Naive thymus-derived CD8-positive, alpha-beta T cell (primary cell): ENCODE measurements around the gene KTN1. TPM values are rescaled to one million over a fixed set of nuclear protein-coding genes. Genes with fewer than 3 reads are reported as not detected.

Source experiments
- ATAC-seq, 2 donors: fragments of 150-1000 bp; cut with Tn5 transposase in 1 of 2; sonication (Bioruptor Pico), chemical (Tn5 transposase) in 1 of 2; 1 replicate in 1 of 2; 2 replicates in 1 of 2; pipeline ENCODE4 v1.10.0; 2021; ENCODE audit warnings: mild to moderate bottlenecking in 2 of 2, moderate library complexity in 2 of 2
- POLR2A ChIA-PET: fragments of 350-600 bp; sonication (Branson Sonifier 250); formaldehyde crosslinking; loops from one replicate; lab custom pipeline; 2021; ENCODE audit warnings: antibody characterized with exemption; lab: Charles Lee
- DNase-seq, 10 donors: peaks; one replicate each; pipeline versions ENCODE4 v3.0.0 to v3.0.0-alpha.2; 2020 to 2022
- H3K27ac Mint-ChIP-seq, 10 donors: one replicate each; pipeline ENCODE4 v1.8.0; 2020 to 2022; ENCODE audit warnings: mild to moderate bottlenecking in 10 of 10, mixed read lengths in 10 of 10, moderate library complexity in 4 of 10, inconsistent platforms in 1 of 10
- H3K27me3 Mint-ChIP-seq, 5 donors: one replicate each; pipeline ENCODE4 v1.8.0; 2021 to 2022; ENCODE audit warnings: mixed read lengths in 5 of 5
- H3K36me3 Mint-ChIP-seq, 3 donors: one replicate each; pipeline ENCODE4 v1.8.0; 2020 to 2022; ENCODE audit warnings: mixed read lengths in 3 of 3, mild to moderate bottlenecking in 2 of 3, inconsistent platforms in 1 of 3
- H3K4me1 Mint-ChIP-seq, 4 donors: one replicate each; pipeline ENCODE4 v1.8.0; 2021 to 2022; ENCODE audit warnings: mixed read lengths in 4 of 4
- H3K4me3 Mint-ChIP-seq, 10 donors: one replicate each; pipeline ENCODE4 v1.8.0; 2020 to 2022; ENCODE audit warnings: mild to moderate bottlenecking in 10 of 10, mixed read lengths in 10 of 10, moderate library complexity in 6 of 10, inconsistent platforms in 1 of 10
- H3K9me3 Mint-ChIP-seq, 9 donors: one replicate each; pipeline ENCODE4 v1.8.0; 2020 to 2022; ENCODE audit warnings: mixed read lengths in 9 of 9, mild to moderate bottlenecking in 3 of 9, inconsistent platforms in 1 of 9, moderate library complexity in 1 of 9
- polyA plus RNA-seq, 3 donors: library from polyadenylated mRNA; unstranded; fragments of 300-500 nt; fragmentation: Illumina TruSeq; gene quantifications; one replicate each; pipeline ENCODE4 v1.2.3, GENCODE V29; 2021
- total RNA-seq, 8 experiments: library from RNA in 2 of 8; stranded (reverse) in 2 of 8; gene quantifications; one replicate each; pipeline ENCODE4 v1.2.3 and lab custom pipeline; 2021 to 2026

Gene KTN1
- total RNA-seq: 100 to 1,000 TPM; 131 to 142 TPM
- polyA plus RNA-seq: 10 to 100 TPM; 16.1 to 30.1 (median 17.0) TPM
- total RNA-seq (lab: John Stamatoyannopoulos, UW): 249 to 428 (median 405) reads per million in 6 experiments

- ATAC-seq: peak; percentile 87 to 88
- Mint-ChIP-seq H3K4me1 (peaks cover 7 to 26% (median 16%) of the 10 kb centered on the region in 4 donors), H3K9me3 (no peaks in the 10 kb centered on the region), H3K36me3 (no peaks in the 10 kb centered on the region), H3K27me3 (no peaks in the 10 kb centered on the region), H3K4me3 (peak within 1 kb of the TSS; percentile 91 to 97 (median 94)), H3K27ac (peak within 1 kb of the TSS; percentile 86 to 96 (median 94))
- DNase-seq: peak; percentile 73 to 88 (median 82)
- POLR2A ChIA-PET: interaction anchor here (0.8 to 1.3 kb wide), 3 partner anchors 45 to 1001 kb away, joined by 3 read pairs; no protein-coding TSS in a partner anchor
Observed at GRCh38 chr14:55579724-55580469, at the start of gene KTN1. KTN1 (plus strand) TSS chr14:55580207; CDS start chr14:55612049, 31,842 bp downstream.

GRCh38 chr14:55530464-55530863 is 49.5 kb upstream of the KTN1 start:
- POLR2A ChIA-PET: no interaction called here
- ATAC-seq: no peak
- Mint-ChIP-seq H3K27me3 (peaks cover 0 to 10% (median 3%) of the 10 kb centered on the region in 5 donors), H3K4me3 (no peak overlapping the region), H3K9me3 (no peaks in the 10 kb centered on the region), H3K36me3 (peaks cover 0 to 4% (median 1%) of the 10 kb centered on the region in 3 donors), H3K4me1 (no peaks in the 10 kb centered on the region), H3K27ac (no peak overlapping the region)
- DNase-seq: no peak

- Mint-ChIP-seq H3K4me3 (no peak overlapping the region), H3K9me3 (peaks cover 0 to 11% (median 7%) of the 10 kb centered on the region in 9 donors), H3K27ac (no peak overlapping the region), H3K4me1 (no peaks in the 10 kb centered on the region), H3K36me3 (peaks cover 4 to 9% (median 5%) of the 10 kb centered on the region in 3 donors), H3K27me3 (peaks cover 0 to 10% (median 3%) of the 10 kb centered on the region in 5 donors)
- POLR2A ChIA-PET: no interaction called here
- no peak for DNase-seq
- no peak for ATAC-seq
Observed at GRCh38 chr14:55532645-55533344, 47.2 kb upstream of the KTN1 start.

GRCh38 chr14:55533960-55534359 is 46.0 kb upstream of the KTN1 start:
- H3K4me3 Mint-ChIP-seq: no peak overlapping the region
- POLR2A ChIA-PET: no interaction called here
- peaks cover 0 to 11% (median 7%) of the 10 kb centered on the region in 9 donors for H3K9me3 Mint-ChIP-seq
- no peak for ATAC-seq
- no peak for DNase-seq
- H3K36me3 Mint-ChIP-seq: peaks cover 4 to 9% (median 5%) of the 10 kb centered on the region in 3 donors
- H3K4me1 Mint-ChIP-seq: no peaks in the 10 kb centered on the region
- no peak overlapping the region for H3K27ac Mint-ChIP-seq
- H3K27me3 Mint-ChIP-seq: peaks cover 0 to 10% (median 1%) of the 10 kb centered on the region in 5 donors

GRCh38 chr14:55535516-55536203 is 44.3 kb upstream of the KTN1 start:
- no peak for ATAC-seq
- Mint-ChIP-seq H3K36me3 (peaks cover 2 to 9% (median 5%) of the 10 kb centered on the region in 3 donors), H3K9me3 (peaks cover 0 to 11% (median 7%) of the 10 kb centered on the region in 9 donors), H3K27ac (no peak overlapping the region), H3K4me1 (no peaks in the 10 kb centered on the region), H3K4me3 (no peak overlapping the region), H3K27me3 (peaks cover 0 to under 1% (median 0%) of the 10 kb centered on the region in 5 donors)
- no peak for DNase-seq
- POLR2A ChIA-PET: interaction anchor here (0.7 kb wide), 1 partner anchor 18 kb away, joined by 3 read pairs; no protein-coding TSS in a partner anchor

GRCh38 chr14:55536204-55536708 is 43.8 kb upstream of the KTN1 start:
- DNase-seq (no peak), ATAC-seq (no peak)
- POLR2A ChIA-PET: interaction anchor here (0.7 kb wide), 1 partner anchor 17 kb away, joined by 3 read pairs; no protein-coding TSS in a partner anchor
- Mint-ChIP-seq H3K4me1 (no peaks in the 10 kb centered on the region), H3K27ac (no peak overlapping the region), H3K9me3 (peaks cover 0 to 11% (median 7%) of the 10 kb centered on the region in 9 donors), H3K27me3 (no peaks in the 10 kb centered on the region), H3K4me3 (no peak overlapping the region), H3K36me3 (peaks cover 2 to 9% (median 5%) of the 10 kb centered on the region in 3 donors)

GRCh38 chr14:55537782-55538181 is 42.2 kb upstream of the KTN1 start:
- ATAC-seq (no peak), DNase-seq (no peak)
- peaks cover 0 to 9% (median 5%) of the 10 kb centered on the region in 3 donors for H3K36me3 Mint-ChIP-seq
- H3K4me1 Mint-ChIP-seq: peaks cover 0 to 2% (median 0%) of the 10 kb centered on the region in 4 donors
- H3K27ac Mint-ChIP-seq: no peak overlapping the region
- no peaks in the 10 kb centered on the region for H3K27me3 Mint-ChIP-seq
- POLR2A ChIA-PET: no interaction called here
- H3K9me3 Mint-ChIP-seq: peaks cover 0 to 11% (median 7%) of the 10 kb centered on the region in 9 donors
- no peak overlapping the region for H3K4me3 Mint-ChIP-seq

GRCh38 chr14:55539975-55540374 is 40.0 kb upstream of the KTN1 start:
- Mint-ChIP-seq H3K9me3 (peaks cover 0 to 11% (median 7%) of the 10 kb centered on the region in 9 donors), H3K4me3 (no peak overlapping the region), H3K4me1 (peaks cover 0 to 2% (median 0%) of the 10 kb centered on the region in 4 donors), H3K36me3 (peaks cover 0 to 9% (median 5%) of the 10 kb centered on the region in 3 donors), H3K27ac (no peak overlapping the region), H3K27me3 (no peaks in the 10 kb centered on the region)
- DNase-seq (no peak), ATAC-seq (no peak)
- POLR2A ChIA-PET: no interaction called here

GRCh38 chr14:55540847-55541773 is 38.9 kb upstream of the KTN1 start:
- H3K36me3 Mint-ChIP-seq: peaks cover 0 to 9% (median 5%) of the 10 kb centered on the region in 3 donors
- H3K4me1 Mint-ChIP-seq: peaks cover 0 to 2% (median 0%) of the 10 kb centered on the region in 4 donors
- DNase-seq (no peak), ATAC-seq (no peak)
- H3K27ac Mint-ChIP-seq: no peak overlapping the region
- no peaks in the 10 kb centered on the region for H3K27me3 Mint-ChIP-seq
- POLR2A ChIA-PET: interaction anchor here (0.6 kb wide), 1 partner anchor 94 kb away, joined by 3 read pairs; no protein-coding TSS in a partner anchor
- H3K9me3 Mint-ChIP-seq: peaks cover 0 to 11% (median 6%) of the 10 kb centered on the region in 9 donors
- no peak overlapping the region for H3K4me3 Mint-ChIP-seq

- H3K9me3 Mint-ChIP-seq: peaks cover 0 to 5% (median 0%) of the 10 kb centered on the region in 9 donors
Observed at GRCh38 chr14:55545779-55546178, 34.2 kb upstream of the KTN1 start.

GRCh38 chr14:55546212-55546874 is 33.7 kb upstream of the KTN1 start:
- H3K36me3 Mint-ChIP-seq: peaks cover 0 to 7% (median 0%) of the 10 kb centered on the region in 3 donors
- H3K4me1 Mint-ChIP-seq: peaks cover 0 to 2% (median 0%) of the 10 kb centered on the region in 4 donors
- ATAC-seq (no peak), DNase-seq (no peak)
- peaks cover 0 to 6% (median 0%) of the 10 kb centered on the region in 9 donors for H3K9me3 Mint-ChIP-seq
- POLR2A ChIA-PET: interaction anchor here (0.7 kb wide), 1 partner anchor 10 kb away, joined by 3 read pairs; no protein-coding TSS in a partner anchor
- H3K27me3 Mint-ChIP-seq: no peaks in the 10 kb centered on the region
- H3K27ac Mint-ChIP-seq: no peak overlapping the region
- H3K4me3 Mint-ChIP-seq: no peak overlapping the region

More at GRCh38 chr14:55545779-55546178, 34.2 kb upstream of the KTN1 start:
- DNase-seq (no peak), ATAC-seq (no peak)
- Mint-ChIP-seq H3K27ac (no peak overlapping the region), H3K36me3 (peaks cover 0 to 2% (median 0%) of the 10 kb centered on the region in 3 donors), H3K4me3 (no peak overlapping the region), H3K4me1 (peaks cover 0 to 2% (median 0%) of the 10 kb centered on the region in 4 donors), H3K27me3 (no peaks in the 10 kb centered on the region)
- POLR2A ChIA-PET: no interaction called here
